HepG2 (cell line): ENCODE data around the gene CDK18. TPM values are rescaled to one million over a fixed set of nuclear protein-coding genes. Genes with fewer than 3 reads are reported as not detected.

Experiments
- BHLHE40 ChIP-seq: IDR thresholded peaks from 2 replicates; pipeline ENCODE4 v1.6.1; 2011; ENCODE audit warnings: low read length, improper control_type of control experiment
- CBX2 ChIP-seq, 2 experiments: fragments of 200-600 bp in 1 of 2; sonication (generic); formaldehyde crosslinking in 1 of 2; IDR thresholded peaks; 2 replicates each; pipeline versions ENCODE4 v1.7.0 to v1.8.1; 2018 to 2022; ENCODE audit warnings: low read depth in 2 of 2, low read length in 1 of 2, mild to moderate bottlenecking in 1 of 2, missing genetic modification reagents in 1 of 2
- CTCF ChIP-seq: sonication (generic); formaldehyde crosslinking; IDR thresholded peaks from 2 replicates; pipeline ENCODE4 v1.5.0; 2020; ENCODE audit warnings: mild to moderate bottlenecking, missing genetic modification reagents, moderate library complexity
- ERF ChIP-seq: IDR thresholded peaks from 2 replicates; pipeline ENCODE4 v1.6.1; 2018; ENCODE audit warnings: missing biosample characterization, missing genetic modification reagents
- FOXJ3 ChIP-seq: sonication (generic); formaldehyde crosslinking; IDR thresholded peaks from 2 replicates; pipeline ENCODE4 v1.4.0; 2020; ENCODE audit warnings: missing genetic modification reagents, mild to moderate bottlenecking, borderline replicate concordance
- HNF1A ChIP-seq, 2 experiments: sonication (generic) in 1 of 2; formaldehyde crosslinking in 1 of 2; IDR thresholded peaks; 2 replicates each; pipeline versions ENCODE4 v1.4.0 to v1.6.1; 2016 to 2020; ENCODE audit warnings: borderline replicate concordance in 1 of 2, low read depth in 1 of 2, mild to moderate bottlenecking in 1 of 2, missing genetic modification reagents in 1 of 2
- HNRNPLL ChIP-seq: fragments of 200-400 bp; formaldehyde crosslinking; IDR thresholded peaks from 2 replicates; pipeline ENCODE4 v1.6.1; 2017; ENCODE audit warnings: mild to moderate bottlenecking, low read depth, low read length; ENCODE audit not compliant: poor library complexity, severe bottlenecking
- MLX ChIP-seq: IDR thresholded peaks from 2 replicates; pipeline ENCODE4 v1.6.1; 2016
- PRDM15 ChIP-seq: sonication (generic); formaldehyde crosslinking; IDR thresholded peaks from 2 replicates; pipeline ENCODE4 v1.4.0; 2020; ENCODE audit warnings: missing genetic modification reagents
- SOX5 ChIP-seq: IDR thresholded peaks from 2 replicates; pipeline ENCODE4 v1.6.1; 2016; ENCODE audit warnings: borderline replicate concordance
- TFDP2 ChIP-seq: sonication (generic); formaldehyde crosslinking; IDR thresholded peaks from 2 replicates; pipeline ENCODE4 v1.4.0; 2020; ENCODE audit warnings: missing genetic modification reagents
- TFE3 ChIP-seq: IDR thresholded peaks from 2 replicates; pipeline ENCODE4 v1.6.1; 2016
- ZNF253 ChIP-seq: sonication (generic); formaldehyde crosslinking; IDR thresholded peaks from 2 replicates; pipeline ENCODE4 v1.8.0; 2022; ENCODE audit warnings: mild to moderate bottlenecking, missing genetic modification reagents, borderline replicate concordance
- polyA plus RNA-seq, 8 experiments: library from polyadenylated mRNA; depleted of rRNA in 3 of 8; stranded (reverse) in 7 of 8; unstranded in 1 of 8; fragments of >200 nt; fragmentation: Illumina TruSeq in 4 of 8; extraction: Trizol in 4 of 8; gene quantifications; 2 replicates each; pipeline versions ENCODE4 v1.2.1 to v1.2.3, GENCODE V29; 2011 to 2016; ENCODE audit warnings: low read depth in 4 of 8, missing spikeins in 1 of 8, mixed read lengths in 1 of 8; ENCODE audit not compliant: insufficient read depth in 1 of 8
- total RNA-seq, 5 experiments: library from RNA; depleted of rRNA; stranded (reverse); fragments of >200 nt; fragmentation: Illumina TruSeq; extraction: Trizol; gene quantifications; 2 replicates each; pipeline ENCODE4 v1.2.3, GENCODE V29; 2016; ENCODE audit warnings: low read depth in 1 of 5

Gene CDK18
- total and polyA plus RNA-seq, 2 of the 13 experiments (the other 11 are each of a cell fraction or from before 2014, with no cell fraction given), result 6.4 to 38.8 TPM

- TF ChIP-seq BHLHE40 (peak; percentile 3; the same call in 1 of the 2 replicates), FOXJ3 (CRISPR knock-in tag) (no peak), CBX2 (IDR thresholded peaks at IDR 0.05; ENCODE audit: low read depth, low read length) (no peak), CBX2 (CRISPR knock-in tag; IDR thresholded peaks at IDR 0.05; ENCODE audit: low read depth) (no peak), ZNF253 (CRISPR knock-in tag) (no peak), ERF (CRISPR knock-in tag) (peak; percentile 37; the same call in 1 of the 2 replicates), SOX5 (no peak), HNF1A (IDR thresholded peaks at IDR 0.05; ENCODE audit: low read depth) (no peak), HNF1A (CRISPR knock-in tag; IDR thresholded peaks at IDR 0.05; ENCODE audit: borderline replicate concordance) (no peak), PRDM15 (peak; percentile 95), TFE3 (0 out of 2 replicates have a peak, but pooled peaks have one; percentile 38), TFDP2 (CRISPR knock-in tag) (no peak), MLX (CRISPR knock-in tag) (no peak), CTCF (CRISPR knock-in tag) (no peak), HNRNPLL (peak; percentile 48)
These were observed at the start of gene CDK18 (continued) for GRCh38 chr1:205504311-205505075.
